ENCODE measurements around the gene FHOD3. TPM values are rescaled to one million over a fixed set of nuclear protein-coding genes. Genes with fewer than 3 reads are reported as not detected.

The FHOD3 gene
- total RNA-seq, 1 donor from 2014 or later = not detected

- intact Hi-C loops (cut with micrococcal nuclease) = no loop called here
- Mint-ChIP-seq H3K27me3 (ENCODE audit: low read depth) (peaks cover 17% of the 10 kb centered on the region), H3K27ac (no peak overlapping the region)
These were observed 71.4 kb downstream of the FHOD3 start for GRCh38 chr18:36368889-36369288.

DNA sequence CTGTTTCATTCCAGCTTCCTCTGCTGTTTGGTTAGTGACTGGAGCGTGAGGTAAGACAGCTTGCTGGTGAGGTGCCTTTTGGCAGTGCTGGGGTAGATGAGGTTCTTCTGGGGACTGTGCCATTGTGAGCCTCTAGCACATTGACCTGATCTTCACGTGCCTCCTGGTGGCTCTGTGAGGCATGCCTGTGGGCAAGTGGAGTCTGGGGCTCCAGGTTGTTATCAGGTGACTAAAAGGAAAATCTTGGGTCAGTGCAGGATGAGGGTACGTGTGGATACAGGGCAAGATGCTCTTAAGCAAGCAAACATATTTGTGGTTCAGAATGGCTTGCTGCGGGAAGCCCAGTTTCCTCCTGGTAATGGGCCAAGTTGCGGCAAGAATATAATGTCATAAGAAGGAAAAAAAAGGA is 75.4 kb downstream of the FHOD3 start:
- intact Hi-C loops (cut with micrococcal nuclease) = no loop called here
- Mint-ChIP-seq H3K27ac (no peak overlapping the region), H3K4me1 (ENCODE audit: low read depth) (no peaks in the 10 kb centered on the region), H3K9me3 (no peaks in the 10 kb centered on the region), H3K4me3 (ENCODE audit: low read depth) (no peak overlapping the region), H3K36me3 (ENCODE audit: low read depth) (no peaks in the 10 kb centered on the region), H3K27me3 (ENCODE audit: low read depth) (peaks cover 20% of the 10 kb centered on the region)
- no peak for DNase-seq (ENCODE audit: low spot score)

More at GRCh38 chr18:36368889-36369288, 71.4 kb downstream of the FHOD3 start:
- DNase-seq (ENCODE audit: low spot score) = no peak
- no peaks in the 10 kb centered on the region for H3K36me3 Mint-ChIP-seq (ENCODE audit: low read depth)
- H3K9me3 Mint-ChIP-seq = no peaks in the 10 kb centered on the region
- H3K4me1 Mint-ChIP-seq (ENCODE audit: low read depth) = no peaks in the 10 kb centered on the region
- no peak overlapping the region for H3K4me3 Mint-ChIP-seq (ENCODE audit: low read depth)

GRCh38 chr18:36374262-36374661 is 76.7 kb downstream of the FHOD3 start:
- Mint-ChIP-seq H3K36me3 (ENCODE audit: low read depth) (no peaks in the 10 kb centered on the region), H3K27ac (no peak overlapping the region), H3K27me3 (ENCODE audit: low read depth) (peaks cover 20% of the 10 kb centered on the region), H3K4me1 (ENCODE audit: low read depth) (no peaks in the 10 kb centered on the region), H3K4me3 (ENCODE audit: low read depth) (no peak overlapping the region), H3K9me3 (no peaks in the 10 kb centered on the region)
- intact Hi-C loops (cut with micrococcal nuclease) = no loop called here
- DNase-seq (ENCODE audit: low spot score) = no peak

- Mint-ChIP-seq H3K27ac (no peak overlapping the region), H3K9me3 (no peaks in the 10 kb centered on the region), H3K27me3 (ENCODE audit: low read depth) (peaks cover 20% of the 10 kb centered on the region), H3K4me1 (ENCODE audit: low read depth) (no peaks in the 10 kb centered on the region), H3K4me3 (ENCODE audit: low read depth) (no peak overlapping the region), H3K36me3 (ENCODE audit: low read depth) (no peaks in the 10 kb centered on the region)
- DNase-seq (ENCODE audit: low spot score) = no peak
- intact Hi-C loops (cut with micrococcal nuclease) = no loop called here
These were observed 77.6 kb downstream of the FHOD3 start for GRCh38 chr18:36375118-36375517.

DNA sequence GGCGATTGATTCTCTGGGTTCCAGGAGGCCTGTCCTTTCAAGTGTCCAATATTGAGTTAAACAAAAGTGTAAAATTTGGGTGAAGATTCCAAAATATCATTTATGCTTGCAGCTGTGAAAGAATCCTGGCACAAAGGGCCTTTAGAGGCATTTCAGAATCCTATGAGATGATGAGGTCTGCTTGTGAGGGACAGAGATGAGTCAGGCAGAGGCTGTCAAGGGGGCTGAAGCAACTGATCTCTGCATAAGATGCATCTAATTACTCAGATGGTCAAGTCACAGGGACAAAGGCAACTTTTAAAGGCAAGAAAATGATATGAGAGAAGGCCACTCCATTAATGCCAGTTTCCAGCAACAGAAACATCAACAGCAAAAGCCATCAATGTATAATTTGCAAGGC is 78.8 kb downstream of the FHOD3 start:
- no peaks in the 10 kb centered on the region for H3K9me3 Mint-ChIP-seq
- H3K4me1 Mint-ChIP-seq (ENCODE audit: low read depth) = no peaks in the 10 kb centered on the region
- intact Hi-C loops (cut with micrococcal nuclease) = no loop called here
- H3K4me3 Mint-ChIP-seq (ENCODE audit: low read depth) = no peak overlapping the region
- H3K27ac Mint-ChIP-seq = no peak overlapping the region
- peaks cover 18% of the 10 kb centered on the region for H3K27me3 Mint-ChIP-seq (ENCODE audit: low read depth)
- no peak for DNase-seq (ENCODE audit: low spot score)
- no peaks in the 10 kb centered on the region for H3K36me3 Mint-ChIP-seq (ENCODE audit: low read depth)

- Mint-ChIP-seq H3K4me3 (ENCODE audit: low read depth) (no peak overlapping the region), H3K4me1 (ENCODE audit: low read depth) (no peaks in the 10 kb centered on the region), H3K27ac (no peak overlapping the region)
These were observed 80.1 kb downstream of the FHOD3 start for GRCh38 chr18:36377626-36378025.

DNA sequence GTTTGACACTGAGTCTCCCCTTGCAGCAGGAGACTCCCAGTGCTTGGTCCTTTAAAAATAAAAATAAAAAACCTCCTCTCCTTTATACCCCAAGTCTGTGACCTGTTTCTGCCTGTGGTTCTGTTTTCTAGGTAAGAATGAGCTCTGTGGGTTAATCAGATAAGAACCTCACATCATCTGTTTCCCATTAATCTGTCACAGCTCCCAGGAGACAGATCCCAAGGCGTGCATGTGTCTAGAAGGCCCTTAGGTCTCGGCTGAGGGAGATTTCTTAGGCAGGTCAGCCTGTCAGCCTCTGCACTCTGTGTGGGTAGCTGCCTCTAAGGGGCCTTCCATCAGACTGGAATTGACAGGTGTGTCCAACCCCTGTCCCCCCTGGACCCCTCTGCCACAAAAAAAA is 80.7 kb downstream of the FHOD3 start:
- no peaks in the 10 kb centered on the region for H3K9me3 Mint-ChIP-seq
- intact Hi-C loops (cut with micrococcal nuclease) = no loop called here
- no peak overlapping the region for H3K4me3 Mint-ChIP-seq (ENCODE audit: low read depth)
- H3K4me1 Mint-ChIP-seq (ENCODE audit: low read depth) = no peaks in the 10 kb centered on the region
- no peak for DNase-seq (ENCODE audit: low spot score)
- peaks cover 9% of the 10 kb centered on the region for H3K27me3 Mint-ChIP-seq (ENCODE audit: low read depth)
- H3K27ac Mint-ChIP-seq = no peak overlapping the region
- no peaks in the 10 kb centered on the region for H3K36me3 Mint-ChIP-seq (ENCODE audit: low read depth)

More at GRCh38 chr18:36377626-36378025, 80.1 kb downstream of the FHOD3 start:
- Mint-ChIP-seq H3K36me3 (ENCODE audit: low read depth) (no peaks in the 10 kb centered on the region), H3K9me3 (no peaks in the 10 kb centered on the region), H3K27me3 (ENCODE audit: low read depth) (peaks cover 15% of the 10 kb centered on the region)
- no peak for DNase-seq (ENCODE audit: low spot score)
- intact Hi-C loops (cut with micrococcal nuclease) = no loop called here

DNA sequence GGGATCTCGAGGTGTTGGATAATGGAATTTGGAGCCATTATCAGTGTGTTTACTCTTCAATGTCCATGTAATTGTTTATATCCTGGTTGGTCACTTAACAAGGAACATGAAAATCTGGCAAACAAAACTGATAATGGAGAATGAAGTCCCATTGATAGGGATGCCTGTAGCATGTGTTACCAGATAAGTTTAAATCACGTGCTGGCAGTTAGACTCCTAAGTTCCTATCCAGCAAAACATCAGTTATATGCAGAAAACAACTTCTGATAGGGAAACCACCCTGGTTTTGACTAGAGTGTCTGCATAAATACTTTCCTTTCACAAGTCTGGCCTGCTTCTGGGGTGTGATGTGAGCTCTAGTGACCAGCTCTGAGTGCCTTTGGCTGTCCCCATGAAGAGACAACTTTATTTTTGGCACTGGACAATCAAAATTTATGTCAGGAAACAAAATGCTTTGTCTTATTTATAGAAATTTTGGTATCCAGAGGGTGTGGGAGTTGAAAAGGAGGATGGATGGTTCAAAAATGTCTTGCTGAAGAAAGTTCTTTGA is 82.0 kb downstream of the FHOD3 start:
- no peak overlapping the region for H3K4me3 Mint-ChIP-seq (ENCODE audit: low read depth)
- DNase-seq (ENCODE audit: low spot score) = no peak
- no peaks in the 10 kb centered on the region for H3K4me1 Mint-ChIP-seq (ENCODE audit: low read depth)
- H3K9me3 Mint-ChIP-seq = no peaks in the 10 kb centered on the region
- H3K27me3 Mint-ChIP-seq (ENCODE audit: low read depth) = peaks cover 2% of the 10 kb centered on the region
- intact Hi-C loops (cut with micrococcal nuclease) = no loop called here
- no peaks in the 10 kb centered on the region for H3K36me3 Mint-ChIP-seq (ENCODE audit: low read depth)
- H3K27ac Mint-ChIP-seq = no peak overlapping the region

DNA sequence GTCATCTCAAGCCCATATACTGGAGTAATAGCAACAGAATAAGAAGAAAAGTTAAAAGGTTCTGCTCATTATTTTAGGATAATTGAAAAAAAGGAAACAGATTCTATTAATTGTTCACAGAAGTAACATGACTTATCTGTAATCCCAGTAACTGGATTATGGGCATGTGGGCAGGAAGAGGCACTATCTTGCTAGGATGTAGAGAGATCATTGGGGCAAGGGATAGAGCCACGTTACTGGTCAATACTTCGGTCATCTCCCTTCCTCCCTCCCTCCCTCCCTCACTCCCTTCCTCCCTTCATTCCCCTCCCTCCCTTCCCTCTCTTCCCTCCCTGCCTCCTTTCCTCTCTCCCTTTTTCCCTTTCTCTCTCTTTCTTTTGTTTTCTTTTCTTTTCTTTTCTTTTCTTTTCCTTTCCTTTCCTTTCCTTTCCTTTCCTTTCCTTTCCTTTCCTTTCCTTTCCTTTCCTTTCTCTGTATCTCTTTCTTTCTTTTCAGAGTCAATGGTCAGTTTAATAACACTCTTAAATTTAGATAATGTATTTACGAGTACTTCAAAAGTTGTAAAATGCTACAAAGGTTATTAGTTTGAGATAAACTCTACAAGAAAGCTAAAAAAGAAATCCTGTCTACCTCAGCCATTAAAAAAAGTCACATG is 82.8 kb downstream of the FHOD3 start:
- H3K27me3 Mint-ChIP-seq (ENCODE audit: low read depth) = no peaks in the 10 kb centered on the region
- intact Hi-C loops (cut with micrococcal nuclease) = no loop called here
- no peaks in the 10 kb centered on the region for H3K36me3 Mint-ChIP-seq (ENCODE audit: low read depth)
- no peaks in the 10 kb centered on the region for H3K9me3 Mint-ChIP-seq
- H3K27ac Mint-ChIP-seq = no peak overlapping the region
- DNase-seq (ENCODE audit: low spot score) = no peak
- H3K4me3 Mint-ChIP-seq (ENCODE audit: low read depth) = no peak overlapping the region
- H3K4me1 Mint-ChIP-seq (ENCODE audit: low read depth) = no peaks in the 10 kb centered on the region

DNA sequence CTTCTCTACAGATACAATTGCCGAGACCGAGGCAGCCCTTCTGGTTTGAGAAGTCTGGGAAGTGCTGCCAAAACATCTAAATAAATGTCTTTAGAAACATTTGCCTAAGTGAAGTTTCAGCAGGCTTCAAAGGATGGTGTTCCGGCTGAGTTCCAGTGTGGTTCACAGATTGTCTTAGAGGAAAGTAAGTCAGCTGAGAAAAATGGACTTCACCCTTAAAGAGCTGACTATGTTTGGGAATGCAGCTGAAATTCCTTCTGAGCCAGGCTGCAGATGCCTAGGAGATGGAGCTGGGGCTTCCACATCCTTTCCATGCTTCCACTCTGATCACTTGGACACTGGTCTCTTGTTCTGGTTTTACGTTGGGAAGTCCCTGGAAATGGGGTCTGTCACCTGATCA is 83.6 kb downstream of the FHOD3 start:
- Mint-ChIP-seq H3K36me3 (ENCODE audit: low read depth) (no peaks in the 10 kb centered on the region), H3K4me3 (ENCODE audit: low read depth) (no peak overlapping the region), H3K4me1 (ENCODE audit: low read depth) (no peaks in the 10 kb centered on the region), H3K9me3 (no peaks in the 10 kb centered on the region), H3K27ac (no peak overlapping the region), H3K27me3 (ENCODE audit: low read depth) (no peaks in the 10 kb centered on the region)
- intact Hi-C loops (cut with micrococcal nuclease) = no loop called here
- no peak for DNase-seq (ENCODE audit: low spot score)

- Mint-ChIP-seq H3K9me3 (no peaks in the 10 kb centered on the region), H3K36me3 (ENCODE audit: low read depth) (no peaks in the 10 kb centered on the region), H3K4me1 (ENCODE audit: low read depth) (no peaks in the 10 kb centered on the region), H3K27ac (no peak overlapping the region), H3K27me3 (ENCODE audit: low read depth) (no peaks in the 10 kb centered on the region), H3K4me3 (ENCODE audit: low read depth) (no peak overlapping the region)
- intact Hi-C loops (cut with micrococcal nuclease) = no loop called here
- no peak for DNase-seq (ENCODE audit: low spot score)
These were observed 85.3 kb downstream of the FHOD3 start for GRCh38 chr18:36382854-36383253.

DNA sequence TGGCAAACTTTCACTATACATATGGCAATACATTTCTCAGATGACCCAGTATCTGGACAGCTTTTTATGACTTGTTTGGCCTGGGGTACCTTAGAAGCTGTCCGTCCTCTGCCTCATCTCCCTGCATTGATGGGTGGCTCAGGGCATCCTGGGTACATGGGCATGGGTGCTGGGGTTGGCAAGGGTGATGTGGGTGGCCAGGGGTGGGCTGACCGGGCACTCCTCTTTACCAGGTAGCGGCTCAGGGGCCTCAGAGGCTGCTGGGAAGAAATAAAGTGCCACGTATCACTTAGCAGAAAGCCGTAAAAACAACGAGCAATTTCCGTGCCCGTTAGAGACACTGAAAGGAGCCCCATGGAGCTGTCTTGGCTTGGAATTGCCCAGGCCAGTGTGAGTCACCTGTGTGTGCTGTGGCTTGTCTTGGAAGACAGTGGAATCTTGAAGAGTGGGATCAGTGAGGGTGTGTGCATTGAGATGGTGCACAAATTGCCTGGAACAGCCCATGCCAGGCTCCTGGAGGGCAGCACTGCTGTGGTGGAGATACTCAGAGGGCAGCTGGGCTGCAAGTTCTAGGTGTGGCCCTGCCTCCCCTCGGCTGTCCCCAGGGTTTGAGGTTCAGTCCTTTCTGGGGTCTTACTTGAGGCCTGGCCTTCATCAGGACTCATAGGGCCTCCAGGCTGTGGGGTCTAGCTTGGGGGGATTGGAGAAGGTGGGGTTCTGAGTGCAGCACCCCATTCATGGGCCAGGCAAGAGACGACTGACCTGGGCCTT is 88.8 kb downstream of the FHOD3 start:
- Mint-ChIP-seq H3K9me3 (no peaks in the 10 kb centered on the region), H3K4me3 (ENCODE audit: low read depth) (no peak overlapping the region), H3K27ac (no peak overlapping the region), H3K4me1 (ENCODE audit: low read depth) (no peaks in the 10 kb centered on the region), H3K27me3 (ENCODE audit: low read depth) (no peaks in the 10 kb centered on the region), H3K36me3 (ENCODE audit: low read depth) (no peaks in the 10 kb centered on the region)
- DNase-seq (ENCODE audit: low spot score) = no peak
- intact Hi-C loops (cut with micrococcal nuclease) = no loop called here

DNA sequence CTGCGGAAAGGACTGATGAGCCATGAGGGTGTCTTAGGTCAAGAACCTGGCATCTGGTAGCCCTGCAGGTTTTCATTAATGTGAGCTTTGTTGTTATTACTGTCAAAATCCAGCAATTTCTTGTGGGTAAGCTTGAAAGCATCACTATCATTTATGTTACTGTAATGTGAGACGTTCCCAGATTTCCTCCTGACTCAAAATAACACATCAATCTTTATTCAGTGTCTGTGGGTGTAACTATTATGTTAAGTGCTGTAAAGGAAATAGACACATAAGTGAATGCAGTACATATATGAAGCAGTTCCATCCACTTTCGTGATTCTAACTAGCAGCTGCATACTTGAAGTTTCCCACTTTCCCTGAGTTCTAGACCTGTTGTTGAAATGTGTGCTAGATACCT is 89.8 kb downstream of the FHOD3 start:
- Mint-ChIP-seq H3K9me3 (no peaks in the 10 kb centered on the region), H3K27ac (no peak overlapping the region), H3K4me1 (ENCODE audit: low read depth) (no peaks in the 10 kb centered on the region), H3K4me3 (ENCODE audit: low read depth) (no peak overlapping the region), H3K27me3 (ENCODE audit: low read depth) (no peaks in the 10 kb centered on the region), H3K36me3 (ENCODE audit: low read depth) (no peaks in the 10 kb centered on the region)
- no peak for DNase-seq (ENCODE audit: low spot score)
- intact Hi-C loops (cut with micrococcal nuclease) = no loop called here
